CD4-positive, CD25-positive, alpha-beta regulatory T cell (primary cell): ENCODE data around the gene SLC6A2. TPM values are rescaled to one million over a fixed set of nuclear protein-coding genes. Genes with fewer than 3 reads are reported as not detected.

ENCODE experiments used
- ATAC-seq, 2 donors: fragments of 150-1000 bp; cut with Tn5 transposase; one replicate each; pipeline ENCODE4 v1.10.0; 2021; ENCODE audit warnings: low read depth in 2 of 2, moderate number of reproducible peaks in 2 of 2, moderate library complexity in 1 of 2
- DNase-seq, 3 donors: peaks; one replicate each; pipeline versions ENCODE4 v3.0.0 to v3.0.0-alpha.2; 2012 to 2022; ENCODE audit warnings: mixed read lengths in 1 of 3
- H3K27ac ChIP-seq: one replicate; pipeline ENCODE4 v1.7.0; 2013; ENCODE audit warnings: mild to moderate bottlenecking, low read length; ENCODE audit not compliant: insufficient read depth, poor library complexity, severe bottlenecking
- H3K27me3 ChIP-seq: one replicate; pipeline ENCODE4 v1.7.0; 2013; ENCODE audit warnings: low read length; ENCODE audit not compliant: control insufficient read depth, insufficient read depth
- H3K36me3 ChIP-seq: one replicate; pipeline ENCODE4 v1.7.0; 2013; ENCODE audit warnings: mild to moderate bottlenecking, low read length, moderate library complexity; ENCODE audit not compliant: control insufficient read depth, insufficient read depth
- H3K4me1 ChIP-seq: 2 replicates; pipeline ENCODE4 v1.7.0; 2013; ENCODE audit warnings: mild to moderate bottlenecking, low read length; ENCODE audit not compliant: insufficient read depth, control insufficient read depth, poor library complexity, severe bottlenecking
- H3K4me3 ChIP-seq: one replicate; pipeline ENCODE4 v1.7.0; 2013; ENCODE audit warnings: low read depth, mild to moderate bottlenecking, low read length, moderate library complexity
- H3K9me3 ChIP-seq, 2 experiments: 1 replicate in 1 of 2; 2 replicates in 1 of 2; pipeline ENCODE4 v1.7.0; 2013; ENCODE audit warnings: low read length in 2 of 2, mild to moderate bottlenecking in 1 of 2, moderate library complexity in 1 of 2; ENCODE audit not compliant: control insufficient read depth in 2 of 2
- H3K27ac Mint-ChIP-seq, 3 donors: one replicate each; pipeline ENCODE4 v1.8.0; 2020 to 2022; ENCODE audit warnings: mild to moderate bottlenecking in 3 of 3, mixed read lengths in 3 of 3, moderate library complexity in 2 of 3
- H3K27me3 Mint-ChIP-seq: one replicate; pipeline ENCODE4 v1.8.0; 2022; ENCODE audit warnings: mild to moderate bottlenecking, mixed read lengths
- H3K36me3 Mint-ChIP-seq: one replicate; pipeline ENCODE4 v1.8.0; 2020; ENCODE audit warnings: mixed read lengths
- H3K4me1 Mint-ChIP-seq, 4 donors: one replicate each; pipeline ENCODE4 v1.8.0; 2020 to 2022; ENCODE audit warnings: mixed read lengths in 4 of 4, mild to moderate bottlenecking in 1 of 4
- H3K4me3 Mint-ChIP-seq, 4 donors: one replicate each; pipeline ENCODE4 v1.8.0; 2020 to 2022; ENCODE audit warnings: mild to moderate bottlenecking in 4 of 4, mixed read lengths in 4 of 4, moderate library complexity in 3 of 4
- H3K9me3 Mint-ChIP-seq, 7 donors: one replicate each; pipeline ENCODE4 v1.8.0; 2020 to 2022; ENCODE audit warnings: mixed read lengths in 7 of 7, mild to moderate bottlenecking in 3 of 7, moderate library complexity in 2 of 7
- polyA plus RNA-seq, 4 donors: library from polyadenylated mRNA; unstranded; fragments of 300-500 nt; fragmentation: Illumina TruSeq; gene quantifications; one replicate each; pipeline ENCODE4 v1.2.3, GENCODE V29; 2021
- total RNA-seq: library from RNA; stranded (reverse); gene quantifications from one replicate; pipeline ENCODE4 v1.2.3, GENCODE V29; 2022

The SLC6A2 gene
- total and polyA plus RNA-seq, 5 donors from 2014 or later, result not detected

DNA sequence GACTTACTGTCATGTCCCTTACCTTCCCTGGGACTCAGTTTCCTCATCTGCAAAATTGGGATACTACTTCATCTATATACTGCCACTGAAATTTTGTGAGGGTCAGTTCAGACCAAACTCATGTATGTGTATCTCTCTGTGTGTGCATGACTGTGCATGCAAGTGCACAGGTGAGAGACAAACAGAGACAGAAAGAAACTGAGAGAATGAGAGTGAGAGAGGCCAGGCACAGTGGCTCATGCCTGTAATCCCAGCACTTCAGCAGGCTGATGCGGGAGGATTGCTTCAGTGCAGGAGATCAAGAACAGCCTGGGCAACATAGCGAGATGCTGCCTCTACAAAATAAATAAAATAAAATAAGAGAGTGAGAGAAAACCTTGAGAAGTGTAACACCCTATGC lies 32.1 kb upstream of the SLC6A2 start:
- H3K9me3 Mint-ChIP-seq, result peaks cover 0 to 7% (median 0%) of the 10 kb centered on the region in 7 donors
- H3K9me3 ChIP-seq, result no peaks in the 10 kb centered on the region
- H3K27ac ChIP-seq, result no peak overlapping the region
- DNase-seq (no peak), ATAC-seq (no peak)
- H3K36me3 Mint-ChIP-seq, result no peaks in the 10 kb centered on the region
- no peaks in the 10 kb centered on the region for H3K27me3 ChIP-seq
- H3K4me3 Mint-ChIP-seq, result no peak overlapping the region
- no peaks in the 10 kb centered on the region for H3K27me3 Mint-ChIP-seq
- H3K4me3 ChIP-seq, result no peak overlapping the region
- no peak overlapping the region for H3K27ac Mint-ChIP-seq
- no peaks in the 10 kb centered on the region for H3K4me1 ChIP-seq
- H3K4me1 Mint-ChIP-seq, result no peaks in the 10 kb centered on the region
- H3K36me3 ChIP-seq, result no peaks in the 10 kb centered on the region

GRCh38 chr16:55624696-55625095 lies 31.1 kb upstream of the SLC6A2 start:
- H3K9me3 ChIP-seq, result no peaks in the 10 kb centered on the region
- peaks cover 0 to 4% (median 0%) of the 10 kb centered on the region in 7 donors for H3K9me3 Mint-ChIP-seq
- no peaks in the 10 kb centered on the region for H3K4me1 Mint-ChIP-seq
- no peak overlapping the region for H3K4me3 ChIP-seq
- no peaks in the 10 kb centered on the region for H3K27me3 ChIP-seq
- no peaks in the 10 kb centered on the region for H3K36me3 ChIP-seq
- no peak for ATAC-seq
- no peaks in the 10 kb centered on the region for H3K4me1 ChIP-seq
- no peak overlapping the region for H3K27ac Mint-ChIP-seq
- no peak overlapping the region for H3K4me3 Mint-ChIP-seq
- no peaks in the 10 kb centered on the region for H3K27me3 Mint-ChIP-seq
- DNase-seq, result no peak
- no peak overlapping the region for H3K27ac ChIP-seq
- H3K36me3 Mint-ChIP-seq, result no peaks in the 10 kb centered on the region

DNA sequence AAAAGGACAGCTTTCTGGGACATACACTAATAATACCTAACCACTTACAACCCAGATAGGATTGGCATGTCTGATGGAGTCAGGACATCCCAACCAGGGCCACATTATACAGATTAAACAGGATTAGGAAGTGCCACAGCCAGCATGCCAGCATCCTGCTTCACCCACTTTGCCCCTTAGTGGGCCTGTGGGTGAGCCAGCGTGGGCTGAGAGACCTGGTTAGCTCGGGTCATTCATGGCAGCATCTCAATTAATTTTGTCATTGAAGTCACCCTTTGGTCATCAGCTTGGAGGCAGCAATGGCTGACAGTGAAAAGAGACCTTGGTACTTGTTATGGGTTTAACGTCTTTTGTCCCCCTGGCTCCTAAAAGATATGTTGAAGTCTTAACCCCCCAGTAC lies 29.9 kb upstream of the SLC6A2 start:
- Mint-ChIP-seq H3K36me3 (no peaks in the 10 kb centered on the region), H3K4me3 (no peak overlapping the region), H3K4me1 (no peaks in the 10 kb centered on the region), H3K9me3 (peaks cover 0 to 4% (median 0%) of the 10 kb centered on the region in 7 donors), H3K27ac (no peak overlapping the region), H3K27me3 (no peaks in the 10 kb centered on the region)
- Histone ChIP-seq H3K27me3 (no peaks in the 10 kb centered on the region), H3K4me1 (no peaks in the 10 kb centered on the region), H3K4me3 (no peak overlapping the region), H3K36me3 (no peaks in the 10 kb centered on the region), H3K27ac (no peak overlapping the region), H3K9me3 (no peaks in the 10 kb centered on the region)
- DNase-seq (no peak), ATAC-seq (no peak)

DNA sequence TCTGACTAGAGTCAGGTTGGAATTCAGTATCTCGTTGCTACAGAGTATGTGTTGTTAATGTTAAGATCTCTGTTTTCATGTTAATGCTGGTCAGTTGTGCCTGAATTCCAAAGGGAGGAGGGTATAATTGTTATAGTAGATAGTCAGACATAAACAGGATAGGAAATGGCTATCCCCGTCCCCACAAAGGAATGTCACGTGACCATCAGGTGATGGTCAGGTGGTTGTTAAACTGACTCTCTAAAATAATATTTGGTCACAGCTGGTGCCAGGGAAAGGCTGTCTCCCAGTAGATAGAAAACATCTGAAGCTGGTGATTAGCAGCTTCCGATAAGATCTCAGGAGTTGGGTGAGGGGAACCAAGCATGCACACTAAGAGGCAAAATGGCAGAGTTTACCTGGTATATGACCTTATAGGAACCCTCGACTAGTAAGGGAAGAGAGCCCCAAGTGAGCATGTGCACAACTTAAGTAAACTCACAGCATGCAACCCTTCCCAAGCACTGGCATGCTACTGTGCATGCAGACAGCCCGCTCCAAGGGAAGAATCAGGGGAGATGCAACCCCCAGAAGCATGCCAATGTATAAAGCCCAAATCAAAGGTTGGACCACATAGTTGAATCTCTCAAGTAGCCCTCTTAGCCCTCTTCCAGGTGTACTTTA lies 27.4 kb upstream of the SLC6A2 start:
- DNase-seq (no peak), ATAC-seq (no peak)
- no peaks in the 10 kb centered on the region for H3K4me1 Mint-ChIP-seq
- no peaks in the 10 kb centered on the region for H3K4me1 ChIP-seq
- no peaks in the 10 kb centered on the region for H3K27me3 ChIP-seq
- H3K36me3 Mint-ChIP-seq, result no peaks in the 10 kb centered on the region
- H3K9me3 Mint-ChIP-seq, result peaks cover 0 to 4% (median 0%) of the 10 kb centered on the region in 7 donors
- no peaks in the 10 kb centered on the region for H3K9me3 ChIP-seq
- H3K27ac ChIP-seq, result no peak overlapping the region
- no peak overlapping the region for H3K4me3 ChIP-seq
- H3K27me3 Mint-ChIP-seq, result no peaks in the 10 kb centered on the region
- H3K36me3 ChIP-seq, result no peaks in the 10 kb centered on the region
- H3K4me3 Mint-ChIP-seq, result no peak overlapping the region
- H3K27ac Mint-ChIP-seq, result no peak overlapping the region

GRCh38 chr16:55630774-55631173 lies 25.0 kb upstream of the SLC6A2 start:
- no peaks in the 10 kb centered on the region for H3K36me3 Mint-ChIP-seq
- no peak overlapping the region for H3K4me3 ChIP-seq

GRCh38 chr16:55632259-55632658 lies 23.5 kb upstream of the SLC6A2 start:
- no peaks in the 10 kb centered on the region for H3K4me1 ChIP-seq
- Mint-ChIP-seq H3K4me1 (no peaks in the 10 kb centered on the region), H3K27me3 (peaks cover 4% of the 10 kb centered on the region), H3K36me3 (no peaks in the 10 kb centered on the region), H3K4me3 (no peak overlapping the region), H3K27ac (no peak overlapping the region), H3K9me3 (peaks cover 0 to 2% (median 0%) of the 10 kb centered on the region in 7 donors)
- no peaks in the 10 kb centered on the region for H3K9me3 ChIP-seq
- H3K27ac ChIP-seq, result no peak overlapping the region
- no peaks in the 10 kb centered on the region for H3K27me3 ChIP-seq
- no peaks in the 10 kb centered on the region for H3K36me3 ChIP-seq
- DNase-seq (no peak), ATAC-seq (no peak)
- H3K4me3 ChIP-seq, result no peak overlapping the region

More at GRCh38 chr16:55630774-55631173, 25.0 kb upstream of the SLC6A2 start:
- DNase-seq (no peak), ATAC-seq (no peak)
- H3K27me3 ChIP-seq, result no peaks in the 10 kb centered on the region
- Mint-ChIP-seq H3K4me3 (no peak overlapping the region), H3K27ac (no peak overlapping the region), H3K4me1 (no peaks in the 10 kb centered on the region), H3K9me3 (peaks cover 0 to 2% (median 0%) of the 10 kb centered on the region in 7 donors), H3K27me3 (peaks cover under 1% of the 10 kb centered on the region)
- no peaks in the 10 kb centered on the region for H3K36me3 ChIP-seq
- no peak overlapping the region for H3K27ac ChIP-seq
- H3K9me3 ChIP-seq, result no peaks in the 10 kb centered on the region
- H3K4me1 ChIP-seq, result no peaks in the 10 kb centered on the region

DNA sequence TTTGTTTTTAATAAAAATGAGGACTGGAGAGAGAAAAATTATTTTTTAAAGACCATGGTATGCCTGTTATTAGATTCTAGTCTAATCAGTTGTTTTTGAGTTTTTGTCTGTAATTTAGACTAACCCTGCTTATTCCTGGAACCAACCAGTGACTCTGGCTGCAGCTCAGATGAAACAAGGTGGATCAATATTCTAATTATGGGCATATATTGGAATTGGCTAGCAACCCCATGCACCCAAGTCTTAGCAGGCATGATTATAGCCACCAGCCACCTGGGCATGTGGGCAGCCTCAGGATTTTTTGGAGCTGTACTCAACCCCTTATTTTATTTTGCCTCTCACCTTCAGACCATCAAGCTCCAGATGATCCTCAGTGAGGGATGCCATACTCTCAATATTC lies 21.6 kb upstream of the SLC6A2 start:
- Histone ChIP-seq H3K4me3 (no peak overlapping the region), H3K36me3 (no peaks in the 10 kb centered on the region), H3K27ac (no peak overlapping the region), H3K4me1 (no peaks in the 10 kb centered on the region), H3K9me3 (no peaks in the 10 kb centered on the region), H3K27me3 (no peaks in the 10 kb centered on the region)
- H3K4me3 Mint-ChIP-seq, result no peak overlapping the region
- DNase-seq, result no peak
- ATAC-seq, result no peak
- peaks cover 0 to 2% (median 0%) of the 10 kb centered on the region in 7 donors for H3K9me3 Mint-ChIP-seq
- no peaks in the 10 kb centered on the region for H3K4me1 Mint-ChIP-seq
- H3K36me3 Mint-ChIP-seq, result no peaks in the 10 kb centered on the region
- H3K27me3 Mint-ChIP-seq, result peaks cover 4% of the 10 kb centered on the region
- H3K27ac Mint-ChIP-seq, result no peak overlapping the region

DNA sequence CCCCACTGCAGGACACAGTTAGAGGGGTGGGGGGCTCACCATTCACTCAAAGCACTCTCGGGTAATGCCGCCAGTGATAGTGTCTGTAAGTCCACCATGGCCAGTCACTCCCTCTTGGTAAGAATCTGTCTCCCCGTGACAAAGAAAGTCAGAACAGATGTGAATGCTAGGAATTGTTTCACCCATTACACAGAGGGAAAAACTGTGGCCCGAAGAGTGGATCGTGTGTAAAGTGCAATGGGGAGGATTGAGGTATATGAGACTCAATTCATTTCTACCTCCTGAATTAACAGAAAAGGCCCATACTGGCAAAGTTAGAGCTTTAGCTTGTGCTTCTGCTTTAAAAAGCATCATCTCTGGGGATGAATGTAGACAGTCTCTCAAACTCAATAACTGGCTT lies 17.5 kb upstream of the SLC6A2 start:
- DNase-seq, result no peak

More for the DNA sequence above, 17.5 kb upstream of the SLC6A2 start:
- Mint-ChIP-seq H3K36me3 (no peaks in the 10 kb centered on the region), H3K27ac (no peak overlapping the region), H3K4me1 (no peaks in the 10 kb centered on the region), H3K27me3 (peaks cover 4% of the 10 kb centered on the region), H3K4me3 (no peak overlapping the region), H3K9me3 (peaks cover 0 to 2% (median 0%) of the 10 kb centered on the region in 7 donors)
- no peaks in the 10 kb centered on the region for H3K9me3 ChIP-seq
- H3K36me3 ChIP-seq, result no peaks in the 10 kb centered on the region
- H3K27ac ChIP-seq, result no peak overlapping the region
- no peak for ATAC-seq
- H3K27me3 ChIP-seq, result no peaks in the 10 kb centered on the region
- no peaks in the 10 kb centered on the region for H3K4me1 ChIP-seq
- H3K4me3 ChIP-seq, result no peak overlapping the region
